IMR-90 (cell line): ENCODE results near the gene TEDDM1. TPM values are rescaled to one million over a fixed set of nuclear protein-coding genes. Genes with fewer than 3 reads are reported as not detected.

Experiments
- ATAC-seq: fragments of 200-7000 bp; cut with Tn5 transposase; 2 replicates; pipeline ENCODE4 v1.9.1; 2020; ENCODE audit warnings: low read depth, mild to moderate bottlenecking, moderate library complexity
- BruUV-seq: library from RNA; stranded (reverse); fragments of 400-500 nt; replicated peaks from 2 replicates; lab custom pipeline; 2021; lab: Mats Ljungman, UMichigan
- CTCF ChIA-PET: fragments of 300-600 bp; formaldehyde crosslinking; extraction: SDS; loops from one replicate; lab custom pipeline; 2021; ENCODE audit warnings: antibody characterized with exemption; lab: Yijun Ruan, JAX
- POLR2A ChIA-PET: fragments of 300-600 bp; sonication (Branson Sonifier 250); formaldehyde crosslinking; loops from one replicate; lab custom pipeline; 2022; ENCODE audit warnings: antibody characterized with exemption; ENCODE audit not compliant: unreplicated experiment; lab: Charles Lee
- DNase-seq: peaks from one replicate; pipeline ENCODE4 v3.0.0; 2013
- H2AFZ ChIP-seq: replicated peaks from 2 replicates; pipeline ENCODE3; 2013; ENCODE audit warnings: low read length, mild to moderate bottlenecking; ENCODE audit not compliant: poor library complexity
- H2AK5ac ChIP-seq: 2 replicates; pipeline ENCODE4 v1.6.1; 2013; ENCODE audit warnings: low read depth, low read length, inconsistent platforms
- H2AK9ac ChIP-seq: replicated peaks from 2 replicates; pipeline ENCODE3; 2013; ENCODE audit warnings: mild to moderate bottlenecking, low read depth, low read length, moderate library complexity; ENCODE audit not compliant: poor library complexity
- H2BK120ac ChIP-seq: 2 replicates; pipeline ENCODE4 v1.6.1; 2013; ENCODE audit warnings: low read depth, low read length, inconsistent platforms
- H2BK15ac ChIP-seq: 3 replicates; pipeline ENCODE4 v1.6.1; 2013; ENCODE audit warnings: low read depth, low read length, inconsistent platforms
- H2BK20ac ChIP-seq: 2 replicates; pipeline ENCODE4 v1.6.1; 2013; ENCODE audit warnings: low read depth, mild to moderate bottlenecking, inconsistent platforms, low read length, moderate library complexity
- H2BK5ac ChIP-seq: 2 replicates; pipeline ENCODE4 v1.6.1; 2013; ENCODE audit warnings: mild to moderate bottlenecking, low read depth, low read length, inconsistent platforms; ENCODE audit not compliant: poor library complexity, severe bottlenecking
- H3K14ac ChIP-seq: replicated peaks from 2 replicates; pipeline ENCODE4 v1.6.1; 2013; ENCODE audit warnings: low read depth, low read length, inconsistent platforms
- H3K18ac ChIP-seq: 2 replicates; pipeline ENCODE4 v1.6.1; 2013; ENCODE audit warnings: low read depth, low read length, control low read depth
- H3K23ac ChIP-seq: 2 replicates; pipeline ENCODE4 v1.6.1; 2013; ENCODE audit warnings: low read depth, low read length, inconsistent platforms
- H3K27ac ChIP-seq: 2 replicates; pipeline ENCODE4 v1.5.1; 2013; ENCODE audit warnings: mild to moderate bottlenecking, control low read depth, low read length; ENCODE audit not compliant: insufficient read depth
- H3K27me3 ChIP-seq: 2 replicates; pipeline ENCODE4 v1.6.1; 2013; ENCODE audit warnings: low read length; ENCODE audit not compliant: control insufficient read depth, insufficient read depth
- H3K36me3 ChIP-seq: 2 replicates; pipeline ENCODE4 v1.6.1; 2013; ENCODE audit warnings: low read length, mixed read lengths; ENCODE audit not compliant: control insufficient read depth, insufficient read depth
- H3K4ac ChIP-seq: 2 replicates; pipeline ENCODE4 v1.6.1; 2013; ENCODE audit warnings: low read depth, low read length, inconsistent platforms
- H3K4me1 ChIP-seq: 2 replicates; pipeline ENCODE4 v1.6.1; 2013; ENCODE audit warnings: low read length, mixed read lengths; ENCODE audit not compliant: control insufficient read depth, insufficient read depth
- H3K4me2 ChIP-seq: 2 replicates; pipeline ENCODE4 v1.6.1; 2013; ENCODE audit warnings: low read depth, mild to moderate bottlenecking, control low read depth, low read length, moderate library complexity
- H3K4me3 ChIP-seq: 2 replicates; pipeline ENCODE4 v1.5.1; 2013; ENCODE audit warnings: low read depth, mild to moderate bottlenecking, control low read depth, low read length, moderate library complexity; ENCODE audit not compliant: insufficient read depth
- H3K56ac ChIP-seq: 2 replicates; pipeline ENCODE4 v1.6.1; 2013; ENCODE audit warnings: low read length, inconsistent platforms; ENCODE audit not compliant: insufficient read depth; ENCODE audit errors: extremely low read depth
- H3K79me1 ChIP-seq, 2 experiments: 2 replicates each; pipeline ENCODE4 v1.6.1; 2013; ENCODE audit warnings: low read length in 2 of 2, inconsistent platforms in 1 of 2, low read depth in 1 of 2
- H3K9ac ChIP-seq: 2 replicates; pipeline ENCODE4 v1.6.1; 2013; ENCODE audit warnings: low read depth, low read length, control low read depth
- H3K9me1 ChIP-seq: 2 replicates; pipeline ENCODE4 v1.6.1; 2013; ENCODE audit warnings: low read length, inconsistent platforms; ENCODE audit not compliant: insufficient read depth
- H3K9me3 ChIP-seq: 2 replicates; pipeline ENCODE4 v1.6.1; 2013; ENCODE audit warnings: low read length; ENCODE audit not compliant: control insufficient read depth, insufficient read depth
- H4K20me1 ChIP-seq: 2 replicates; pipeline ENCODE4 v1.6.1; 2013; ENCODE audit warnings: low read length, inconsistent platforms; ENCODE audit not compliant: insufficient read depth
- H4K5ac ChIP-seq: 2 replicates; pipeline ENCODE4 v1.6.1; 2013; ENCODE audit warnings: mild to moderate bottlenecking, low read depth, low read length, control low read depth
- H4K8ac ChIP-seq, 2 experiments: 2 replicates each; pipeline ENCODE4 v1.6.1; 2013; ENCODE audit warnings: low read depth in 2 of 2, low read length in 2 of 2, control low read depth in 1 of 2, inconsistent platforms in 1 of 2
- H4K91ac ChIP-seq: 2 replicates; pipeline ENCODE4 v1.6.1; 2013; ENCODE audit warnings: low read depth, low read length, inconsistent platforms; ENCODE audit not compliant: insufficient read depth
- BHLHE40 ChIP-seq: fragments of 150-350 bp; IDR thresholded peaks from 2 replicates; pipeline ENCODE4 v1.6.1; 2016; ENCODE audit warnings: mild to moderate bottlenecking, low read depth, low read length
- CTCF ChIP-seq: conservative IDR thresholded peaks from 2 replicates; pipeline ENCODE4 v1.5.1; 2012; ENCODE audit warnings: mild to moderate bottlenecking, low read depth, low read length, improper control_type of control experiment
- FOS ChIP-seq: fragments of 150-350 bp; IDR thresholded peaks from 2 replicates; pipeline ENCODE4 v1.6.1; 2016; ENCODE audit warnings: low read depth, low read length
- MAFK ChIP-seq: IDR thresholded peaks from 2 replicates; pipeline ENCODE4 v1.6.1; 2012; ENCODE audit warnings: low read depth, low read length, improper control_type of control experiment
- MAZ ChIP-seq: IDR thresholded peaks from 2 replicates; pipeline ENCODE4 v1.6.1; 2012; ENCODE audit warnings: low read depth, mild to moderate bottlenecking, low read length, improper control_type of control experiment, moderate library complexity, borderline replicate concordance
- MXI1 ChIP-seq: IDR thresholded peaks from 2 replicates; pipeline ENCODE4 v1.6.1; 2012; ENCODE audit warnings: low read depth, mild to moderate bottlenecking, low read length, moderate library complexity, borderline replicate concordance
- NFE2L2 ChIP-seq: fragments of 150-350 bp; IDR thresholded peaks from 2 replicates; pipeline ENCODE4 v1.6.1; 2016; ENCODE audit warnings: low read depth, mild to moderate bottlenecking, low read length
- POLR2A ChIP-seq: IDR thresholded peaks from 2 replicates; pipeline ENCODE4 v1.6.1; 2012; ENCODE audit warnings: mild to moderate bottlenecking, low read depth, low read length
- RAD21 ChIP-seq: IDR thresholded peaks from 2 replicates; pipeline ENCODE4 v1.6.1; 2012; ENCODE audit warnings: low read length, improper control_type of control experiment
- RCOR1 ChIP-seq: IDR thresholded peaks from 2 replicates; pipeline ENCODE4 v1.6.1; 2012; ENCODE audit warnings: mild to moderate bottlenecking, low read length, improper control_type of control experiment; ENCODE audit not compliant: insufficient replicate concordance
- RFX5 ChIP-seq: IDR thresholded peaks from 2 replicates; pipeline ENCODE4 v1.8.0; 2012; ENCODE audit warnings: low read depth, mild to moderate bottlenecking, low read length, moderate library complexity
- WGBS, 2 experiments: methylation state at CpG; one replicate each; pipeline versions ENCODE4 v1.1.5 to v1.1.7; 2013; ENCODE audit warnings: missing lambda C conversion rate in 2 of 2; ENCODE audit not compliant: insufficient read length in 1 of 2; ENCODE audit errors: extremely low coverage in 2 of 2; 5-methylcytosine and 5-hydroxymethylcytosine counted together
- dilution Hi-C: fragments of 300-500 bp; cut with HindIII; formaldehyde crosslinking; loops from one replicate; pipeline ENCODE4 v1.14.3; 2018; ENCODE audit warnings: low sequenced_read_pairs; ENCODE audit not compliant: unreplicated experiment
- in situ Hi-C: fragments of 300-500 bp; cut with MboI; formaldehyde crosslinking; loops from 3 replicates; pipeline ENCODE4 v1.14.3; 2019; ENCODE audit warnings: low sequenced_read_pairs, inconsistent platforms, mixed read lengths
- intact Hi-C: fragments of 100-400 bp; cut with micrococcal nuclease; formaldehyde crosslinking; loops from 2 replicates; pipeline ENCODE4 v1.10.0; 2022
- polyA plus RNA-seq, 3 experiments: library from polyadenylated mRNA; depleted of rRNA; stranded (reverse); fragments of >200 nt; gene quantifications; 2 replicates each; pipeline ENCODE4 v1.2.3, GENCODE V29; 2012; ENCODE audit warnings: low replicate concordance in 1 of 3
- total RNA-seq: library from RNA; depleted of rRNA; stranded (reverse); fragments of >200 nt; gene quantifications from 2 replicates; pipeline ENCODE4 v1.2.3, GENCODE V29; 2012
- TF ChIP-seq, protein P1 (sequence below): fragments of 150-350 bp; IDR thresholded peaks from 2 replicates; pipeline ENCODE4 v1.6.1; 2017; ENCODE audit warnings: mild to moderate bottlenecking, antibody characterized with exemption, low read length, low read depth
- TF ChIP-seq, protein P2 (sequence below): fragments of 150-350 bp; IDR thresholded peaks from 2 replicates; pipeline ENCODE4 v1.6.1; 2016; ENCODE audit warnings: low read depth, mild to moderate bottlenecking, low read length, moderate library complexity, borderline replicate concordance

TEDDM1 gene
- total and polyA plus RNA-seq, 2 of the 4 experiments (the other 2 are of a cell fraction): not detected

DNA sequence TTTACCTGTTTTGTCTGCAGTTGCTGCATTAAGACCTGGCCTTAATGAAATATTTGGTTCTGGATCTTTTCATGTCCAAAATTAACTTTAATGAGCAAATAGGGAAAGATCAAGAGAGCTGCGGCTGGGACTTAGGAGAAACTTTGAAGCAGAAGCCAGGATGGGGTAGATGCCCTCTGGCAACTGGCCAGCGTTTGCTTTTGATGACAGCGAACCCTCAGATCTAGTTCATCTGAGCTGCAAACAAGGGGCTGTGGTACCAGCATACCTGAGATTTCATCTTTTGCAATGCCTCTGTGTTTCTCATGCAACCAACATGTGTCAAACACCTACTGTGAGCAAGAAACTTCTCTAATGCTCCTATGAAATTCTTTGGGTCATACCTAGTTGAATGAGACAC lies 13.0 kb upstream of the TEDDM1 start:
- no peak overlapping the region for H3K9ac ChIP-seq
- no peak overlapping the region for H3K4ac ChIP-seq
- intact Hi-C loops (no loop called here), in situ Hi-C loops (no loop called here), dilution Hi-C loops (no loop called here)
- H3K9me1 ChIP-seq: no peaks in the 10 kb centered on the region
- DNase-seq: no peak
- no peaks in the 10 kb centered on the region for H4K20me1 ChIP-seq
- H3K4me3 ChIP-seq: no peak overlapping the region
- H3K14ac ChIP-seq: no peak overlapping the region
- no peak overlapping the region for H2AK5ac ChIP-seq
- 60% methylated on average over 1 of the region's 3 CpGs; no CpG with 5 or more reads in 1 of the 2 experiments for WGBS, 2 experiments
- ATAC-seq: no peak
- H3K27ac ChIP-seq: no peak overlapping the region
- peak overlapping the region; percentile 43 for H2AFZ ChIP-seq
- H4K91ac ChIP-seq: no peak overlapping the region
- H2BK20ac ChIP-seq: no peak overlapping the region
- H2AK9ac ChIP-seq: no peak overlapping the region
- H3K79me1 ChIP-seq: no peaks in the 10 kb centered on the region
- CTCF ChIA-PET: interaction anchor here (0.6 to 1.5 kb wide), 2 partner anchors 17 to 260 kb away, joined by 3 read pairs; no protein-coding TSS in a partner anchor
- H3K23ac ChIP-seq: no peak overlapping the region
- H3K36me3 ChIP-seq: no peaks in the 10 kb centered on the region
- no peak overlapping the region for H3K18ac ChIP-seq
- H3K56ac ChIP-seq: no peak overlapping the region
- no peak overlapping the region for H2BK15ac ChIP-seq
- H2BK5ac ChIP-seq: no peak overlapping the region
- H4K8ac ChIP-seq: no peak overlapping the region
- no peak for TF ChIP-seq BHLHE40
- TF ChIP-seq, protein P1, sequence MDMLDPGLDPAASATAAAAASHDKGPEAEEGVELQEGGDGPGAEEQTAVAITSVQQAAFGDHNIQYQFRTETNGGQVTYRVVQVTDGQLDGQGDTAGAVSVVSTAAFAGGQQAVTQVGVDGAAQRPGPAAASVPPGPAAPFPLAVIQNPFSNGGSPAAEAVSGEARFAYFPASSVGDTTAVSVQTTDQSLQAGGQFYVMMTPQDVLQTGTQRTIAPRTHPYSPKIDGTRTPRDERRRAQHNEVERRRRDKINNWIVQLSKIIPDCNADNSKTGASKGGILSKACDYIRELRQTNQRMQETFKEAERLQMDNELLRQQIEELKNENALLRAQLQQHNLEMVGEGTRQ: no peak
- TF ChIP-seq, protein P2, sequence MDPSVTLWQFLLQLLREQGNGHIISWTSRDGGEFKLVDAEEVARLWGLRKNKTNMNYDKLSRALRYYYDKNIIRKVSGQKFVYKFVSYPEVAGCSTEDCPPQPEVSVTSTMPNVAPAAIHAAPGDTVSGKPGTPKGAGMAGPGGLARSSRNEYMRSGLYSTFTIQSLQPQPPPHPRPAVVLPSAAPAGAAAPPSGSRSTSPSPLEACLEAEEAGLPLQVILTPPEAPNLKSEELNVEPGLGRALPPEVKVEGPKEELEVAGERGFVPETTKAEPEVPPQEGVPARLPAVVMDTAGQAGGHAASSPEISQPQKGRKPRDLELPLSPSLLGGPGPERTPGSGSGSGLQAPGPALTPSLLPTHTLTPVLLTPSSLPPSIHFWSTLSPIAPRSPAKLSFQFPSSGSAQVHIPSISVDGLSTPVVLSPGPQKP: no peak
- TF ChIP-seq POLR2A: no peak
- no peak for TF ChIP-seq MXI1
- no peak for TF ChIP-seq NFE2L2
- TF ChIP-seq MAFK: no peak
- TF ChIP-seq FOS: no peak
- TF ChIP-seq MAZ: no peak
- TF ChIP-seq RAD21: no peak
- no peak for TF ChIP-seq CTCF
- TF ChIP-seq RCOR1: no peak
- TF ChIP-seq RFX5: no peak
- no peak overlapping the region for H2BK120ac ChIP-seq
- H3K4me2 ChIP-seq: no peak overlapping the region
- no peaks in the 10 kb centered on the region for H3K9me3 ChIP-seq
- no TSS peak for BruUV-seq
- POLR2A ChIA-PET: no interaction called here
- H4K5ac ChIP-seq: no peak overlapping the region
- no peaks in the 10 kb centered on the region; the same call in 1 of the 2 replicates for H3K27me3 ChIP-seq
- H3K4me1 ChIP-seq: no peaks in the 10 kb centered on the region
